ENCODE results near the gene HDGF. TPM values are rescaled to one million over a fixed set of nuclear protein-coding genes. Genes with fewer than 3 reads are reported as not detected.

The HDGF gene
- total and polyA plus RNA-seq, 9 of the 15 experiments (the other 6 are each of a cell fraction or from before 2014, with no cell fraction given): 38.8 to 601 (median 400) TPM

GRCh38 chr1:156755527-156755950 lies 4.1 kb upstream of the HDGF start (continued):
- TF ChIP-seq BCLAF1 (IDR thresholded peaks at IDR 0.05; ENCODE audit: borderline replicate concordance in 1 of 2, control insufficient read depth in 1 of 2, low read depth in 2 of 2, low read length in 1 of 2) (no peak), TCF15 (CRISPR knock-in tag; IDR thresholded peaks at IDR 0.05) (peak; percentile 88; the same call in 1 of the 2 replicates), RBM15 (IDR thresholded peaks at IDR 0.05; ENCODE audit: insufficient read depth, low read length) (no peak), ARID3B (CRISPR knock-in tag; IDR thresholded peaks at IDR 0.05; ENCODE audit: borderline replicate concordance) (no peak)

GRCh38 chr1:156754219-156754618 lies 2.7 kb upstream of the HDGF start:
- DNase-seq (ENCODE audit: extremely low read depth in 1 of 4, low spot score in 3 of 4) (no peak), FAIRE-seq (no peak), ATAC-seq (no peak)
- H2AFZ ChIP-seq (ENCODE audit: low read depth, low read length): no peak overlapping the region
- H3K9me3 ChIP-seq (replicated peaks; ENCODE audit: control insufficient read depth, insufficient read depth, low read depth, low read length): no peaks in the 10 kb centered on the region
- no peak overlapping the region for H3K9ac ChIP-seq (ENCODE audit: insufficient read depth in 1 of 2, low read depth in 2 of 2, low read length in 2 of 2)
- no peaks in the 10 kb centered on the region for H3K27me3 ChIP-seq (ENCODE audit: control insufficient read depth in 2 of 2, insufficient read depth in 2 of 2, low read length in 2 of 2)
- H3K4me2 ChIP-seq (ENCODE audit: insufficient read depth, low read length): no peak overlapping the region
- peaks cover 27 to 31% of the 10 kb centered on the region in 2 experiments; a peak in 4 of 5 replicates for H3K4me1 ChIP-seq (replicated peaks in 1 of 2; ENCODE audit: control insufficient read depth in 2 of 2, insufficient read depth in 2 of 2, low read length in 2 of 2)
- no peak overlapping the region for H3K27ac ChIP-seq (ENCODE audit: extremely low read depth, low read depth, low read length)
- in situ Hi-C loops (cut with MboI): no loop called here
- WGBS (ENCODE audit: insufficient coverage, low coverage, missing lambda C conversion rate): 69% methylated on average over 8 of the region's 8 CpGs
- BruUV-seq (replicated peaks): TSS peak; percentile 24
- no peak overlapping the region for H3K4me3 ChIP-seq
- POLR2A ChIA-PET: no interaction called here
- H3K79me2 ChIP-seq (ENCODE audit: control insufficient read depth, insufficient read depth, low read length): peaks cover 55% of the 10 kb centered on the region
- H4K20me1 ChIP-seq (replicated peaks; ENCODE audit: control insufficient read depth, insufficient read depth, low read length): no peaks in the 10 kb centered on the region
- H3K9me1 ChIP-seq (ENCODE audit: control insufficient read depth, insufficient read depth, low read length): no peaks in the 10 kb centered on the region
- intact Hi-C loops (cut with micrococcal nuclease): no loop called here
- CTCF ChIA-PET (ENCODE audit: low intra/inter-chr PET ratio): no interaction called here
- H3K36me3 ChIP-seq (ENCODE audit: control insufficient read depth, insufficient read depth, low read length): peaks cover 8% of the 10 kb centered on the region; the same call in 1 of the 3 replicates
- TF ChIP-seq EP400 (IDR thresholded peaks at IDR 0.05) (no peak), ZNF23 (CRISPR knock-in tag; IDR thresholded peaks at IDR 0.05) (no peak), ZNF280B (CRISPR knock-in tag; IDR thresholded peaks at IDR 0.05) (no peak), MCM5 (IDR thresholded peaks at IDR 0.05; ENCODE audit: low read depth) (no peak), ZNF79 (CRISPR knock-in tag; IDR thresholded peaks at IDR 0.05; ENCODE audit: low read depth) (no peak), CBX8 (IDR thresholded peaks at IDR 0.05; ENCODE audit: borderline replicate concordance, extremely low read depth, low read depth, low read length, poor library complexity, severe bottlenecking) (no peak), SAFB2 (IDR thresholded peaks at IDR 0.05; ENCODE audit: borderline replicate concordance, low read depth, low read length, severe bottlenecking) (no peak), RAD51 (IDR thresholded peaks at IDR 0.05; ENCODE audit: borderline replicate concordance, low read depth) (no peak), DMBX1 (CRISPR knock-in tag; IDR thresholded peaks at IDR 0.05; ENCODE audit: borderline replicate concordance) (no peak), ZNF75A (CRISPR knock-in tag; IDR thresholded peaks at IDR 0.05) (no peak)

Measured in K562 (cell line).